Dermis blood vessel endothelial cell (primary cell): Measurements from ENCODE around the gene ZNF230. TPM values are rescaled to one million over a fixed set of nuclear protein-coding genes. Genes with fewer than 3 reads are reported as not detected.

Experiments
- DNase-seq: peaks from one replicate; pipeline ENCODE4 v3.0.0; 2010
- total RNA-seq: library from RNA; depleted of rRNA; stranded (reverse); fragments of >200 nt; gene quantifications from 2 replicates; pipeline ENCODE4 v1.2.3, GENCODE V29; 2014

Gene ZNF230
- 2.6 and 3.7 TPM in 2 replicates for total RNA-seq

DNA sequence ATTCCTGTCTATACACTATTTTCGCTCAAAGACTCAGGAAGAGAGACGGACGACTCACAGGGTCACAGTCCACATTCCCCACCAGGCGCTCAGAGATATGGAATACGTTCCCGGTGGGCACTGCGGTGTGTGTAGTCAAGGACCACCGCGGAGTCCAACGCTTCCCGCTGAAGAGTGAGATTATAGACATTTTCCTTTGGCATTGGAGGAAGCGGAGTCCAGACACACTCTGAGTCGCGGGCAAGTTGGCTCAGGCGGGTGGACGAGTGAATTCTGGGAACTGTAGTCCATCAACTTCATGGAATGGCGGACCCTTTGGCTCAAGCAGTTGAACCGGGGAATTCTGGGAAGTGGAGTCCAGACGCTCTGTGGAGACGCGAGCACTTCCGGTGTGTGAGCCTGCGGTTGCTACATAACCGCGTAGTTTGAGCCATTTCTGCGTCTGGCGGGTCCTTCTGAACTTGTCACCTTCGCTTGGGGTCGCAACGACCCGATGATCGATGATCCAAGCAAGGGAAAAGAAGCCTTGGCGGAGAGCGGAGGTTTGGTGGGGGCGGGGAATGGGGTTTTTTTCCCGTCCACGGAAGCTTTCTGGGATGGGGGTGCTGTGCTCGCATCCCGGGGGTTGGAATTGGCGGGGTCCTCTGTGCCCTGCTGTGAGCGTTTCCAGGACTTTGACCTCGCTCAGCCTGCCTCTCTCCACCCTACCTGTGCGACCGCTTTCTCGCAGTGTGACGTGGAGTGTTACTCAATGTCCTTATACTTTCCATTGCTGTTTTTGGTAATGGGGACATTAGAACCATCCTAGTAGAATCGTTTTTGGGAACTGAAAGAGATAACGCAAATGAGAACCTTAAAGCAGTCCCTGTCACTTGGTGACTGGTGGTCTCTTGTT, at the start of gene ZNF230:
ZNF230 (plus strand) TSS at position 392 of the 895 bp plus-strand sequence. CDS start 4,122 bp downstream, outside the sequence.
- peak; percentile 97 for DNase-seq

GRCh38 chr19:43956827-43957226, 45.9 kb upstream of the ZNF230 start:
- no peak for DNase-seq

GRCh38 chr19:43957891-43958290, 44.9 kb upstream of the ZNF230 start:
- DNase-seq, result no peak

GRCh38 chr19:43960411-43960810, 42.3 kb upstream of the ZNF230 start:
- DNase-seq, result no peak

GRCh38 chr19:43966079-43966694, 36.6 kb upstream of the ZNF230 start:
- peak; percentile 3 for DNase-seq

DNA sequence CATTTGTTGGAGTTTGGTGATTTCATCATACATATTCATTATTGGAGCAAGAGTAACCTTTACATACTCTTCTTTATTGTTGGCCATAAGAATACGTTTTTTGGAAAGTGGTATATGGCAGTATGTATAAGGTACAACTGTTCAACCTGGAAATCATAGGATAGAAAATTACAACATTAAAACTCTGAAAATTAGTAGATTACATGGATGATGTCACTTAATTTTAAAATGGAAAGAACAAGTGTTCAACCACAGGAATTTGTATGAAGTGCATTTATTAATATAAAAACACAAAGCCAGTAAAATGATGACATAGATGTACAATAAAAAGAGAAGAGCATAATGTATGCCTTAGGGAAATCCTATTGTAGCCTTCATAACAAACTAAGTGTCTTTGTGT, 26.0 kb upstream of the ZNF230 start:
- no peak for DNase-seq

GRCh38 chr19:43983544-43983911, 19.2 kb upstream of the ZNF230 start:
- DNase-seq, result no peak

- DNase-seq, result peak; percentile 98
Observed at GRCh38 chr19:43983912-43984686, 18.7 kb upstream of the ZNF230 start, which contains the start of gene ZNF155. Gene ZNF155, plus strand, starts transcription at chr19:43984188. Its CDS starts 4,356 bp downstream, at chr19:43988544.

DNA sequence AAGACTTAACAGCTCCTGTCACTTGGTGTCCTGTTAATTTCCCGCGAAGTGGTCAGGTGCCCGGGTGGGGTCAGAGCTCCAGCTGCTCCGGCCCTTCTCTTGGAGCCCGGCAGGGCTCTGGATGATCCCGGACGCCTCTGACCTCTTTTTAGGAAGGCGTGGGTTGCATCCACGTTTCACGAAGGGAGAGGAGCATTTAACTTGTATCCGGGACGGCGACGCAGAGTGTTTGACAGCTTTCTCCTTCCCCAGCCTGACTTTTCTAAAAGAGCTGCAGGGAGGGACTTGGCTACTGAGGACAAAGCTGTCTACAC, 18.1 kb upstream of the ZNF230 start:
- no peak for DNase-seq

- peak; percentile 10 for DNase-seq
Observed at GRCh38 chr19:43997631-43998290, 5.0 kb upstream of the ZNF230 start.

DNA sequence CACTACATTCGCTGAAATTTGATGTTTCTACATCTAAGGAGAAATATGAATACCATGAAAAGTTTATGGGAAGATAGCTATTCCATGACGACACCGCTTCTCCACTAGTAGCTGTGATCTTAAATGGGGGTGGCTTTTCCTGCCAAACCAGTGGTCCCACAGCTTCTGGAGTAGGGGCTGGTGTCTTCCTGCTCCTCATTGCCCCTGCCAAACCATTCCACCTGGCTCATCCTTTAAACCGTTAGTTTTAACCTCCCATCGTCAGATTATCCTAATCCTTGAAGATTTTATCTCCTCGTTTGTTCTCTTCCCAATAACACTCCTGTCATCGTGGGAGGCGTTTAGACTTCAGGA, 568 bp upstream of the ZNF230 start:
- no peak for DNase-seq

DNA sequence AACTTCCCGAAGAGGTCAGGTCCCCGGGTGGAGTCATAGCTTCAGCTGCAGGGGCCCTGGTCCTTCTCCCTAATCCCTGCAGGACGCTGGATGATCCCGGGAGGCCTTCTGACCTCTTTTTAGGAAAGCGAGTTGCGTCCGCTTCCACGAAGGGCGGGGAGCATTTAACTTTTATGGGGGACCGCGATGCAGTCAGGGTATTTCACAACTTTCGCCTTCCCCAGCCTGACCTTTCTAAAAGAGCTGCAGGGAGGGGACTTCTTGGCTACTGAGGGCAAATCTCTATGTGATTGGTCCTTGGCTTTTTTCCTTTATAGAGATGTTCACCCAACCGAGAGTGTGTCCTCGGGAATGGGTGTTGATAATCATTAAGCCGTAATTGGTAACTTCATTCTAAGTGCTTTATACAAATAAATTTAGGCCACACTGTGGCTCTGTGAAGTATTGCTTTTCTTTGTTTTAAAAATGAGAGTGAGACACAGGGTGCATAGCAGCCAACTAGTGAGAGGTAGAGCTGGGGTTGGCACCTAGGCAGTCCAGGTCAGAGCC, 778 bp downstream of the ZNF230 start:
- DNase-seq, result peak; percentile 15

GRCh38 chr19:44005973-44006372, 3.2 kb downstream of the ZNF230 start:
- DNase-seq, result no peak

DNA sequence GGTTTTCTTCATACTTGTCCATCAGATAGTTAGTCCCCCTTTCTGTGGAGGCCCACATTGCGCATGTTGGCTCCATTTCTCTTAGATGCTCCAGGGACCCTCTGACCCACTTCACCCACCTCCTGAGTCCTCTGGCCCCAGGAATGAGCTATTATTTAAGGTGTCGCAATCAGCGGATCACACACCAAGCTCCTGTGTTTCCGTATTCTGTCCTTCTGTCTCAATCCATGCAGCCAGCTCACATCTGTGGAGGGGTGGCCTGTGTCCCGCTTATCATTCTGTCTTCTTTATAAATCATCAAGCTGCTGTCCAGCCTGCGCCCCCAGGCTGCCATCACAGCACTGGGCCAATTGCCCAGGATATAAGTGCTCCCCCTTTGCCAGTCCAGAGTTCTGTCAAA, 4.7 kb downstream of the ZNF230 start:
- DNase-seq, result no peak

DNA sequence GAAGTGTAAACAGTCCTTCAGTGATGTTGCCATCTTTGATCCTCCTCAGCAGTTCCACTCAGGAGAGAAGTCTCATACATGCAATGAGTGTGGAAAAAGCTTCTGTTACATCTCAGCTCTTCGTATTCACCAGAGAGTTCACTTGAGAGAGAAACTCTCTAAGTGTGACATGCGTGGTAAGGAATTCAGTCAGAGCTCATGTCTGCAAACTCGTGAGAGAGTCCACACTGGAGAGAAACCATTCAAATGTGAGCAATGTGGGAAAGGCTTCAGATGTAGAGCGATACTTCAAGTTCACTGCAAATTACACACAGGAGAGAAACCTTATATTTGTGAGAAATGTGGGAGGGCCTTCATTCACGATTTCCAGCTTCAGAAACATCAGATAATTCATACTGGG, 7.7 kb downstream of the ZNF230 start:
- no peak for DNase-seq

GRCh38 chr19:44019498-44019897, 16.7 kb downstream of the ZNF230 start:
- DNase-seq, result no peak

- DNase-seq, result no peak
Observed at GRCh38 chr19:44021221-44021620, 18.5 kb downstream of the ZNF230 start.

DNA sequence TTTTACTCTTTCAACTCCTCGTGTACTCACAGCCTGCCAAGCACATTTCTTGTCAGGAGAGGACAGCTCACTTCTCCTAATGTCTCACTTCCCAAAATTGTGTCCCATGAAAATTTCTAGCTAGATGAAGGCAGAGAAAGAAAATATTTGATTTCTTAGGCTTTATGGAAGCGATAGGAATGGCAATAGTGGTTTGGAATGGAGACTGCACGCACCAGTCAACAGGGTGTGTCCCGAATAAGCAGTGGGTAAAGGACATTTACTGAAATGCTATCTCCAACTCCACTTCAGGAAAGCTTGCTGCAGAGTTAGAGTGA, 22.1 kb downstream of the ZNF230 start:
- DNase-seq, result no peak

DNA sequence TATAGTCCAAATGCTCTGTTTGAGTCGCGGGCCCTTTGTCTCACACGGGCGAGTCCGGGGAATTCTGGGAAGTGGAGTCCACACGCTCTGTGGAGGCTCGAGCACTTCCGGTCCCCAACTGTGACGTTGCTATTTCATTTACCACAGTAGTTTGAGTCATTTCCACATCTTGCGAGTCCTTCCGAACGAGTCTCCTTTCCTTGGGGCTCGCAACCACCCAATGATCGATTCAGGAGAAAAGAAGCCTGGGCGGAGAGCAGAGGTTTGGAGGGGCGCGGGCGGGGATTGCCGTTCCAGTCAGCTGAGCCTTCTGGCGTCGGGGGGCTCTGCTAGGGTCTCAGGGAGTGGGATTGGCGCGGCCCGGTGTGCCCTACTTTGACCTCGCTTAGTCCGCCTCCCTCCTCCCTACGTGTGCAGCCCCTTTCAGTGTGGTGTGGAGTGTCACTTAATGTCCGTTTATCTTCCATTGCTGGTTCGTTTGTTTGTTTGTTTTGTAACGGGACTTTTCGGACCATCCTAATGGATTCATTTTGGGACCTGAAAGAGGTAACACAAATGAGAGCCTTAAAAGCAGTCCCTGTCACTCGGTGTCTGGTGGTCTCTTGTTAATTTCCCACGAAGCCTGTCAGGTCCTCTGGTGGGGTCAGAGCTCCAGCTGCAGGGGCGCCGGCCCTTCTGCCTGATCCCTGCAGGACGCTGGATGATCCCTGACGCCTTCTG, 22.6 kb downstream of the ZNF230 start, which contains the start of gene ZNF222:
ZNF222 (plus strand) TSS at position 163 of the 720 bp plus-strand sequence; CDS start at position 221, 58 bp downstream.
- DNase-seq, result peak; percentile 90

DNA sequence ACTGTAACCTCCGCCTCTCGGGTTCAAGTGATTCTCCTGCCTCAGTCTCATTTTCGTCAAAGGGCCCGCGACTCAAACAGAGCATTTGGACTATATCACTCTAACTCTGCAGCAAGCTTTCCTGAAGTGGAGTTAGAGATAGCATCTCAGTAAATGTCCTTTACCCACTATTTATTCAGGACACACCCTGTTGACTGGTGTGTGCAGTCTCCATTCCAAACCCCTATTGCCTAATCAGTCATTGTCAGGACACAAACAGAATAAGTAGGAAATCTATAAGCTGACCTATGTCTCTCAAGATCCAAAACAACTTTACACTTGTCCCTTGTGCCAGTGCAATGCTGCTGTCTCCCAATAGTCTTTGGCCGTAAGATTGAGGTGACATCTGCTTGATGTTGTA, 23.9 kb downstream of the ZNF230 start:
- no peak for DNase-seq

- no peak for DNase-seq
Observed at GRCh38 chr19:44032001-44032610, 29.3 kb downstream of the ZNF230 start.

DNA sequence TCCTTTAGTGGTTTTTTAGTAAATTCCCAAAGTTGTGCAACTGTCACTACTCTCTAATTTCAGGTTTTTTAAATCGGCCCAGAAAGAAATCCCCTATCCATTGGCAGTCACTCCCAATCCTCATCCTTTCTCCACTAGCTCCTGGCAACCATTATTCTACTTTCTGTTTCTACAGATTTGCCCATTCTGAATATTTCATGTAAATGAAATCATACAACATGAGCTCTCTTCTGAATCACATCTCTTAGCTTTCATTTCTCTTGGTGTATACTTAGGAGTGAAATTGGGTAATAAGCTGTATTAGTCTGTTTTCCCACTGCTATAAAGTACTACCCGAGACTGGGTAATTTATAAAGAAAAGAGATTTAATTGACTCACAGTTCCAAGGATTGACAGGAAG, 39.4 kb downstream of the ZNF230 start:
- no peak for DNase-seq
